Adrenal gland (tissue), 12 donors: ENCODE data around the gene MOB1A. TPM values are rescaled to one million over a fixed set of nuclear protein-coding genes. Genes with fewer than 3 reads are reported as not detected.

Source experiments
- DNase-seq, 7 donors: peaks; one replicate each; pipeline ENCODE4 v3.0.0-alpha.2; 2019 to 2020
- H3K27ac ChIP-seq, 5 donors: fragments of 200-600 bp; sonication (generic) in 4 of 5; 1 replicate in 3 of 5; 2 replicates in 2 of 5; pipeline versions ENCODE4 v1.5.1 to v1.8.0; 2016 to 2020; ENCODE audit warnings: mild to moderate bottlenecking in 1 of 5
- H3K27me3 ChIP-seq: fragments of 200-600 bp; 2 replicates; pipeline ENCODE4 v1.8.0; 2021
- H3K36me3 ChIP-seq, 2 donors: fragments of 200-600 bp; replicated peaks in 1 of 2; 1 replicate in 1 of 2; 2 replicates in 1 of 2; pipeline versions ENCODE4 v1.5.1 to v1.8.0; 2018 to 2022
- H3K4me1 ChIP-seq, 2 donors: fragments of 200-600 bp; replicated peaks in 1 of 2; 1 replicate in 1 of 2; 2 replicates in 1 of 2; pipeline versions ENCODE4 v1.5.1 to v1.8.0; 2018 to 2021
- H3K4me3 ChIP-seq, 4 donors: fragments of 200-600 bp; sonication (generic) in 3 of 4; one replicate each; pipeline ENCODE4 v1.5.1; 2016 to 2018
- H3K9me3 ChIP-seq, 3 donors: fragments of 200-600 bp; sonication (generic) in 1 of 3; replicated peaks in 1 of 3; 1 replicate in 2 of 3; 2 replicates in 1 of 3; pipeline versions ENCODE4 v1.5.1 to v1.8.0; 2016 to 2021
- POLR2A ChIP-seq, 2 donors: fragments of 450-650 bp; IDR thresholded peaks; one replicate each; pipeline ENCODE4 v1.6.1; 2017; ENCODE audit warnings: antibody characterized with exemption in 2 of 2, mild to moderate bottlenecking in 2 of 2, moderate library complexity in 1 of 2
- WGBS, 4 donors: extraction: QIAGEN DNeasy Blood & Tissue Kit in 2 of 4; methylation state at CpG; one replicate each; pipeline versions ENCODE4 v1.1.5 to v1.1.7; 2013 to 2017; 5-methylcytosine and 5-hydroxymethylcytosine counted together
- intact Hi-C, 2 donors: fragments of 100-400 bp; cut with DNase I; formaldehyde crosslinking; loops; one replicate each; pipeline versions ENCODE4 v1.14.1 to v1.15.0; 2022 to 2023
- polyA plus RNA-seq, 3 donors: library from polyadenylated mRNA; stranded (reverse); fragments of 200-250 nt in 2 of 3; fragments of 350-450 nt in 1 of 3; fragmentation: Illumina TruSeq in 1 of 3; extraction: RNeasy Lipid Tissue Mini Kit (QIAGEN cat#74804) in 1 of 3; gene quantifications; one replicate each; pipeline ENCODE4 v1.2.3, GENCODE V29; 2013 to 2014
- total RNA-seq, 9 donors: library from RNA; depleted of rRNA in 4 of 9; stranded (reverse); fragments of >200 nt in 4 of 9; fragments of 120-200 nt in 1 of 9; fragmentation: NEBNext Ultra II Directional in 1 of 9; extraction: Animal tissue kit (Norgen Biotek cat#: 25700) in 1 of 9; gene quantifications; one replicate each; pipeline versions ENCODE4 v1.1.0 to v1.2.4, GENCODE V29; 2013 to 2023
- TF ChIP-seq, protein P1 (sequence below), 6 experiments: fragments of 450-650 bp in 4 of 6; fragments of 200-600 bp in 2 of 6; sonication (generic) in 1 of 6; IDR thresholded peaks; 1 replicate in 5 of 6; 2 replicates in 1 of 6; pipeline versions ENCODE4 v1.5.1 to v1.8.0; 2016 to 2021; ENCODE audit warnings: antibody characterized with exemption in 6 of 6, mild to moderate bottlenecking in 2 of 6, moderate library complexity in 1 of 6
- donor health status: healthy with polysubstance abuse.
- donor health status: Bipolar disorder and iron deficiency.
- donor health status: DM: yes; HTN: yes; CAD: no.
- donor health status: DM: no; HTN: no; CAD: no.
- donor health status: DM: no; HTN: no; CAD: no.
- donor health status: DM: yes; HTN: yes; CAD: no.

The MOB1A gene
- total and polyA plus RNA-seq, 12 donors = 15.9 to 103 (median 74.7) TPM

DNA sequence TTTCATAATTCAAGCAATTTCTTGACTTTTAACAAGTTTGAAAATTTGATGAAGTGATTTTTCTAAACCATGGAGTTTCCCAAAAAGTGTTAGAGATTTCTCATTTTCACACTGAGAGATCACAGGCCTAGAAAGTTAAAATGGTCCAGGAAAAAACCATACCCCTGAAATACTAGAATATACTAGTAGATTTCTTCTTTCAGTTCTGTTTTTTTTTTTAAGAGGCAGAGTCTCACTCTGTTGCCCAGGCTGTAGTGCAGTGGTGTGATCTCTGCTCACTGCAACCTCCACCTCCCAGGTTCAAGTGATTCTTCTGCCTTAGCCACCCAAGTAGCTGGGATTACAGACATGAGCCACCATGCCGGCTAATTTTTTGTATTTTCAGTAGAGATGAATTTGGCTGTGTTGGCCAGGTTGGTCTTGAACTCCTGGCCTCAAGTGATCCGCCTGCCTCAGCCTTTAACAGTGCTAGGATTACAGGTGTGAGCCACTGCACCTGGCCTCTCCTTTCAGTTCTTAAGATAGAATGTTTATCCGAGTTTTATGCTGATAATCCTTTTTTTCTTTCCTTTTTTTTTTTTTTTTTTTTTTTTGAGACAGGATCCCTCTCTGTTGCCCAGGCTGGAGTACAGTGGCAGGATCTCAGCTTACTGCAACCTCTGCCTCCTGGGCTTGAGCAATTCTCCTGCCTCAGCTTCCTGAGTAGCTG is 34.2 kb upstream of the MOB1A start:
- intact Hi-C loops = no loop called here
- no peak overlapping the region for H3K27ac ChIP-seq
- DNase-seq = no peak
- no peak overlapping the region for H3K4me3 ChIP-seq
- H3K4me1 ChIP-seq = no peaks in the 10 kb centered on the region
- TF ChIP-seq, protein P1, sequence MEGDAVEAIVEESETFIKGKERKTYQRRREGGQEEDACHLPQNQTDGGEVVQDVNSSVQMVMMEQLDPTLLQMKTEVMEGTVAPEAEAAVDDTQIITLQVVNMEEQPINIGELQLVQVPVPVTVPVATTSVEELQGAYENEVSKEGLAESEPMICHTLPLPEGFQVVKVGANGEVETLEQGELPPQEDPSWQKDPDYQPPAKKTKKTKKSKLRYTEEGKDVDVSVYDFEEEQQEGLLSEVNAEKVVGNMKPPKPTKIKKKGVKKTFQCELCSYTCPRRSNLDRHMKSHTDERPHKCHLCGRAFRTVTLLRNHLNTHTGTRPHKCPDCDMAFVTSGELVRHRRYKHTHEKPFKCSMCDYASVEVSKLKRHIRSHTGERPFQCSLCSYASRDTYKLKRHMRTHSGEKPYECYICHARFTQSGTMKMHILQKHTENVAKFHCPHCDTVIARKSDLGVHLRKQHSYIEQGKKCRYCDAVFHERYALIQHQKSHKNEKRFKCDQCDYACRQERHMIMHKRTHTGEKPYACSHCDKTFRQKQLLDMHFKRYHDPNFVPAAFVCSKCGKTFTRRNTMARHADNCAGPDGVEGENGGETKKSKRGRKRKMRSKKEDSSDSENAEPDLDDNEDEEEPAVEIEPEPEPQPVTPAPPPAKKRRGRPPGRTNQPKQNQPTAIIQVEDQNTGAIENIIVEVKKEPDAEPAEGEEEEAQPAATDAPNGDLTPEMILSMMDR (IDR thresholded peaks at IDR 0.05) = no peak
- no peak for TF ChIP-seq POLR2A (IDR thresholded peaks at IDR 0.05)
- no peaks in the 10 kb centered on the region for H3K9me3 ChIP-seq
- peaks cover 0 to 19% of the 10 kb centered on the region in 2 donors for H3K36me3 ChIP-seq
- no peaks in the 10 kb centered on the region for H3K27me3 ChIP-seq
- 90 to 97% (median 92%) methylated on average over 3 of the region's 3 CpGs for WGBS, 4 donors

DNA sequence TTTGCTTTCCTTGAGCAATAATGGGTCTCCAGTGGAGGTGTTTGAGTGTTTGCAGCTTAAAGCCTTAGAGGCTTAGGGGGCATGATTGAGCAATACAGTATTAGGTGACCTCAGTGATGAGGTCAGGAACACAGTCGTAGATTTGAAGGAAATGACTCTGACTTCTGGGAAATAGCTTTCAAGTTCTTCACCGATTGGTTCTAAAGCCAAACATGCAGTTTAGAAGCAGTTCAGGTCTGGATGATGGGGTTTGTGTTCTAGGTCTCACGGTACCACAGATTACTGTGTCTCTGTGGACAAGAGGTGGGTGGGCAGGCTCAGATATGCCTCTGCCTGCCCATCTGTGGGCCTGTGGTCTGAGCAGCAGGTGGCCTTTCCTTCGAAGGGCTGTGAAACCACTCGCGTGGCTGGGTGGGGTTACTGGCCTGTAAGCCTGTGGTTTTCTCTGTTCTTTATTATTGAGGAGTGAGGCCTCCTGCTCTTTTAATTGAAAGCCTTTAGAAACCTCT is 27.6 kb upstream of the MOB1A start:
- H3K9me3 ChIP-seq = no peaks in the 10 kb centered on the region
- H3K4me3 ChIP-seq = no peak overlapping the region
- WGBS, 4 donors = 59 to 83% (median 65%) methylated on average over 5 to 6 of the region's 6 CpGs
- intact Hi-C loops = no loop called here
- no peaks in the 10 kb centered on the region for H3K27me3 ChIP-seq
- peaks cover 3 to 19% of the 10 kb centered on the region in 2 donors for H3K4me1 ChIP-seq
- DNase-seq = peak in 1 of 7 donors; percentile 12
- peaks cover 0 to 8% of the 10 kb centered on the region in 2 donors for H3K36me3 ChIP-seq
- no peak for TF ChIP-seq POLR2A (IDR thresholded peaks at IDR 0.05)
- TF ChIP-seq, protein P1 (IDR thresholded peaks at IDR 0.05) = no peak
- peak overlapping the region in 3 of 5 donors; percentile 6 to 71 (median 10) for H3K27ac ChIP-seq

DNA sequence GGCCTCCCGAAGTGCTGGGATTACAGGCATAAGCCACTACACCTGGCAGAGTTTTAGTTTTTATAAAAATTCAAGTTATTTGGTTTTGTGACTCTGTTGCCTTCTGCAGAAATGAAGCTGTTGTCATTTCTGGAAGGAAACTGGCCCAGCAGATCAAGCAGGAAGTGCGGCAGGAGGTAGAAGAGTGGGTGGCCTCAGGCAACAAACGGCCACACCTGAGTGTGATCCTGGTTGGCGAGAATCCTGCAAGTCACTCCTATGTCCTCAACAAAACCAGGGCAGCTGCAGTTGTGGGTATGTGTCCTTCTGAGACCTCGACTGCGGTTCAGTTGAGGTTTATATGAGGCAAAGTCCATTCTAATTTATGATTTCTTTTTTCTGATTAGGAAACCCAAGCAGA is 26.9 kb upstream of the MOB1A start:
- H3K27me3 ChIP-seq = no peaks in the 10 kb centered on the region
- peaks cover 5 to 25% of the 10 kb centered on the region in 2 donors for H3K4me1 ChIP-seq
- no peak for TF ChIP-seq POLR2A (IDR thresholded peaks at IDR 0.05)
- TF ChIP-seq, protein P1 (IDR thresholded peaks at IDR 0.05) = no peak
- no peaks in the 10 kb centered on the region for H3K9me3 ChIP-seq
- DNase-seq = no peak
- intact Hi-C loops = no loop called here
- 77 to 85% (median 80%) methylated on average over 6 of the region's 6 CpGs for WGBS, 4 donors
- peaks cover 0 to 8% of the 10 kb centered on the region in 2 donors for H3K36me3 ChIP-seq
- peak overlapping the region in 1 of 5 donors; percentile 10 for H3K27ac ChIP-seq
- no peak overlapping the region for H3K4me3 ChIP-seq

DNA sequence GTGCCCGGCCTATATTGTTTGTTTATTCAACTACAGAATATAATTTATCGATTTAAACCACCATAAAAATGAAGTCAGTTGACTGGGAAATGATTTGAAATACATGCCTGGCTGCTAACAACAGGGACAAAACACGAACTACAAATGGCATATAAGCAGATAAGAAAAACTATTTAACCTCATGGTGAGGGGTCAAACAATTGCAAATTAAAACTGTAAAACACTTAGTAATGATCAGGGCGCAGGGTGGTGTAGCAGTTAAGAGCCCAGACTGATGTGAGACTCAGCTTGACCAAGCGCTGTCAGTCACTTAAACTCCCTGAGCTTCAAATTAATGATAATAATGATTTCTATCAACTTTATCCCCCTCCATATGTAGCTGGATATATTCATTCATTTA is 26.4 kb upstream of the MOB1A start:
- no peak for TF ChIP-seq POLR2A (IDR thresholded peaks at IDR 0.05)
- TF ChIP-seq, protein P1 (IDR thresholded peaks at IDR 0.05) = no peak
- intact Hi-C loops = no loop called here
- Histone ChIP-seq H3K4me3 (no peak overlapping the region), H3K27ac (no peak overlapping the region), H3K36me3 (peaks cover 0 to 7% of the 10 kb centered on the region in 2 donors), H3K9me3 (no peaks in the 10 kb centered on the region), H3K4me1 (peaks cover 5 to 25% of the 10 kb centered on the region in 2 donors), H3K27me3 (no peaks in the 10 kb centered on the region)
- 87 to 92% (median 89%) methylated on average over 5 of the region's 5 CpGs for WGBS, 4 donors
- no peak for DNase-seq
